ENCODE measurements around the gene PELI2.

DNA sequence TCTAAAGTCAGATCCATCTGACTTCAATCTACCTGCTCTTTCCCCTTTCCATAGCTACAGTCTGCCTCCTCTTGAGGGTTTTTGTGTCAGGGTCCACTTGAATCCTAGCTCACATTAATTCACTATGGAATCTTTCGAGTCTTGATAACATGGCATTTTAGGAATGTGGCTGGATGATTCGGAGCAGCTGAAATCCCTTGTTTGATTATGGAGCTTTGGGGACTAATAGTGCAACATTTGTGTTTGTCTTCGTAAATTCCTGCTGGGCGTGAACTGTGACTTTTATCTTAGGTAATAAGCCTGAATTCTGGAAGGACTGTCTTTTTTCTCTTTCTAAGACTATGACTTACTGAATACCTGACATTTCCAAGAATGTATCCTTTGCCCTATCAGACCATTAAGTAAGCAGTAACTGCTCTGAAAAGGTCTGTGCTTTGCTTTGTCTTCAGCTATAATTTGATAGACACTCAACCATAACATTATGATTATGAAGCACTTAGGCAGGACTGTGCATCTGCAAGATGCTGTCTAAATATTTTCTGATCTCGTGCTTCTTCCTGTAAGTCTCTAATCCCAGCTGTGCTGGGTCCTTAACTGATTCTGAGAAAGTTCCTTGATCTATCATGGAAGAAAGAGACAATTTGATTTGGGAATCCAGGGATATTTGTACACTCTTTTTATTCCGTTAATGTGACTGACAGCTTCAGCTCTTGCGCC, 19.0 kb upstream of the PELI2 start:
- TF ChIP-seq CTCF (IDR thresholded peaks at IDR 0.05; ENCODE audit: low read length) (no peak), EZH2 (IDR thresholded peaks at IDR 0.05; ENCODE audit: borderline replicate concordance, low read length) (no peak)

All from OCI-LY1 (cell line).